HEK293T (cell line): ENCODE measurements around the gene GCC1.

Source experiments
- ARNT ChIP-seq: fragments of 450-650 bp; IDR thresholded peaks from 2 replicates; pipeline ENCODE4 v1.6.1; 2017; ENCODE audit warnings: mild to moderate bottlenecking
- BHLHE40 ChIP-seq: fragments of 450-650 bp; IDR thresholded peaks from 2 replicates; pipeline ENCODE4 v1.6.1; 2016; ENCODE audit warnings: mild to moderate bottlenecking, moderate library complexity, borderline replicate concordance
- CTBP1 ChIP-seq: fragments of 450-650 bp; IDR thresholded peaks from 2 replicates; pipeline ENCODE4 v1.6.1; 2016; ENCODE audit warnings: borderline replicate concordance
- FOXA1 ChIP-seq: fragments of 450-650 bp; IDR thresholded peaks from 2 replicates; pipeline ENCODE4 v1.6.1; 2016; ENCODE audit warnings: mild to moderate bottlenecking
- FOXK2 ChIP-seq: fragments of 450-650 bp; IDR thresholded peaks from 2 replicates; pipeline ENCODE4 v1.6.1; 2016; ENCODE audit warnings: mild to moderate bottlenecking
- FOXM1 ChIP-seq: fragments of 450-650 bp; IDR thresholded peaks from 2 replicates; pipeline ENCODE4 v1.6.1; 2017; ENCODE audit warnings: mild to moderate bottlenecking, borderline replicate concordance
- HDGF ChIP-seq: fragments of 450-650 bp; IDR thresholded peaks from 2 replicates; pipeline ENCODE4 v1.6.1; 2017; ENCODE audit warnings: antibody characterized with exemption, borderline replicate concordance
- L3MBTL2 ChIP-seq: fragments of 450-650 bp; conservative IDR thresholded peaks from 2 replicates; pipeline ENCODE4 v1.6.1; 2016; ENCODE audit warnings: mild to moderate bottlenecking
- PKNOX1 ChIP-seq: fragments of 450-650 bp; IDR thresholded peaks from 2 replicates; pipeline ENCODE4 v1.6.1; 2016
- SP1 ChIP-seq: fragments of 450-650 bp; IDR thresholded peaks from 2 replicates; pipeline ENCODE4 v1.6.1; 2017
- SUZ12 ChIP-seq: fragments of 450-650 bp; IDR thresholded peaks from 2 replicates; pipeline ENCODE4 v1.6.1; 2016; ENCODE audit warnings: mild to moderate bottlenecking

- no peak for TF ChIP-seq FOXM1
- TF ChIP-seq BHLHE40, result no peak
- no peak for TF ChIP-seq FOXK2
- no peak for TF ChIP-seq SP1
- TF ChIP-seq FOXA1, result no peak
- no peak for TF ChIP-seq SUZ12
- no peak for TF ChIP-seq PKNOX1
- no peak for TF ChIP-seq L3MBTL2
- no peak for TF ChIP-seq ARNT
- no peak for TF ChIP-seq CTBP1
- TF ChIP-seq HDGF, result no peak
Measured at GRCh38 chr7:127628445-127628844, 43.0 kb upstream of the GCC1 start.
